Measurements from ENCODE around the gene LIMS2. TPM values are rescaled to one million over a fixed set of nuclear protein-coding genes. Genes with fewer than 3 reads are reported as not detected.

Gene LIMS2
- total RNA-seq, 1 experiment from 2014 or later = 8.9 TPM

DNA sequence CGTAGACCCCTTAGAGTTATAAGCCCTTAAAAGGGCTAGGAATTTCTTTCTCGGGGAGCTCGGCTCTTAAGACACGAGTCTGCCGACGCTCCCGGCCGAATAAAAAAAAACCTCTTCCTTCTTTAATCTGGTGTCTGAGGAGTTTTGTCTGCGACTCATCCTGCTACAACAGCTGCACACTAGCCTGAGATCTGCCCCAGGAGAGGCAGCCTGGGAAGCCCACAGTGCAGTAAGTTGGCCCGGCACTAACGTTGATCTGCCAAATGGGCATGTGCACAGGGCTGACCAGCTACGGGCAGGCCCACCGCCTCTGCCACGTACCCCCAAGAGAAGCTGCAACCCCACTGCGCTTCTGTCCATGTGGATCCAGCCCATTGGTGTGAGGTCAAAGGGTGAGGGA is 8.4 kb upstream of the LIMS2 start:
- TF ChIP-seq, protein P1, sequence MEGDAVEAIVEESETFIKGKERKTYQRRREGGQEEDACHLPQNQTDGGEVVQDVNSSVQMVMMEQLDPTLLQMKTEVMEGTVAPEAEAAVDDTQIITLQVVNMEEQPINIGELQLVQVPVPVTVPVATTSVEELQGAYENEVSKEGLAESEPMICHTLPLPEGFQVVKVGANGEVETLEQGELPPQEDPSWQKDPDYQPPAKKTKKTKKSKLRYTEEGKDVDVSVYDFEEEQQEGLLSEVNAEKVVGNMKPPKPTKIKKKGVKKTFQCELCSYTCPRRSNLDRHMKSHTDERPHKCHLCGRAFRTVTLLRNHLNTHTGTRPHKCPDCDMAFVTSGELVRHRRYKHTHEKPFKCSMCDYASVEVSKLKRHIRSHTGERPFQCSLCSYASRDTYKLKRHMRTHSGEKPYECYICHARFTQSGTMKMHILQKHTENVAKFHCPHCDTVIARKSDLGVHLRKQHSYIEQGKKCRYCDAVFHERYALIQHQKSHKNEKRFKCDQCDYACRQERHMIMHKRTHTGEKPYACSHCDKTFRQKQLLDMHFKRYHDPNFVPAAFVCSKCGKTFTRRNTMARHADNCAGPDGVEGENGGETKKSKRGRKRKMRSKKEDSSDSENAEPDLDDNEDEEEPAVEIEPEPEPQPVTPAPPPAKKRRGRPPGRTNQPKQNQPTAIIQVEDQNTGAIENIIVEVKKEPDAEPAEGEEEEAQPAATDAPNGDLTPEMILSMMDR (IDR thresholded peaks at IDR 0.05) = no peak
- TF ChIP-seq SIN3A (IDR thresholded peaks at IDR 0.05; ENCODE audit: borderline replicate concordance, insufficient read depth, low read depth, low read length) (no peak), POLR2AphosphoS5 (IDR thresholded peaks at IDR 0.05; ENCODE audit: low read depth, low read length) (no peak), TCF7L2 (IDR thresholded peaks at IDR 0.05; ENCODE audit: low read depth, low read length) (no peak)
- TF ChIP-seq, protein P2, sequence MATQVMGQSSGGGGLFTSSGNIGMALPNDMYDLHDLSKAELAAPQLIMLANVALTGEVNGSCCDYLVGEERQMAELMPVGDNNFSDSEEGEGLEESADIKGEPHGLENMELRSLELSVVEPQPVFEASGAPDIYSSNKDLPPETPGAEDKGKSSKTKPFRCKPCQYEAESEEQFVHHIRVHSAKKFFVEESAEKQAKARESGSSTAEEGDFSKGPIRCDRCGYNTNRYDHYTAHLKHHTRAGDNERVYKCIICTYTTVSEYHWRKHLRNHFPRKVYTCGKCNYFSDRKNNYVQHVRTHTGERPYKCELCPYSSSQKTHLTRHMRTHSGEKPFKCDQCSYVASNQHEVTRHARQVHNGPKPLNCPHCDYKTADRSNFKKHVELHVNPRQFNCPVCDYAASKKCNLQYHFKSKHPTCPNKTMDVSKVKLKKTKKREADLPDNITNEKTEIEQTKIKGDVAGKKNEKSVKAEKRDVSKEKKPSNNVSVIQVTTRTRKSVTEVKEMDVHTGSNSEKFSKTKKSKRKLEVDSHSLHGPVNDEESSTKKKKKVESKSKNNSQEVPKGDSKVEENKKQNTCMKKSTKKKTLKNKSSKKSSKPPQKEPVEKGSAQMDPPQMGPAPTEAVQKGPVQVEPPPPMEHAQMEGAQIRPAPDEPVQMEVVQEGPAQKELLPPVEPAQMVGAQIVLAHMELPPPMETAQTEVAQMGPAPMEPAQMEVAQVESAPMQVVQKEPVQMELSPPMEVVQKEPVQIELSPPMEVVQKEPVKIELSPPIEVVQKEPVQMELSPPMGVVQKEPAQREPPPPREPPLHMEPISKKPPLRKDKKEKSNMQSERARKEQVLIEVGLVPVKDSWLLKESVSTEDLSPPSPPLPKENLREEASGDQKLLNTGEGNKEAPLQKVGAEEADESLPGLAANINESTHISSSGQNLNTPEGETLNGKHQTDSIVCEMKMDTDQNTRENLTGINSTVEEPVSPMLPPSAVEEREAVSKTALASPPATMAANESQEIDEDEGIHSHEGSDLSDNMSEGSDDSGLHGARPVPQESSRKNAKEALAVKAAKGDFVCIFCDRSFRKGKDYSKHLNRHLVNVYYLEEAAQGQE (IDR thresholded peaks at IDR 0.05; ENCODE audit: insufficient read depth in 1 of 2, low read depth in 2 of 2, low read length in 1 of 2) = no peak
- Histone ChIP-seq H3K36me3 (ENCODE audit: control insufficient read depth, insufficient read depth, low read length) (no peaks in the 10 kb centered on the region), H3K9me3 (ENCODE audit: control insufficient read depth, insufficient read depth, low read depth, low read length) (peaks cover 5% of the 10 kb centered on the region; the same call in 1 of the 2 replicates), H3K27ac (ENCODE audit: low read length) (no peak overlapping the region), H3K4me3 (ENCODE audit: low read depth in 2 of 2, low read length in 2 of 2) (no peak overlapping the region), H3K4me1 (ENCODE audit: control insufficient read depth, insufficient read depth, low read length) (no peaks in the 10 kb centered on the region), H3K27me3 (ENCODE audit: control insufficient read depth, insufficient read depth, low read length) (no peaks in the 10 kb centered on the region)
- POLR2A ChIA-PET = no interaction called here
- intact Hi-C loops (cut with micrococcal nuclease; ENCODE audit: unreplicated experiment) (no loop called here), in situ Hi-C loops (cut with HindIII; ENCODE audit: low pct_unique_long_range_greater_than_20kb, low sequenced_read_pairs) (no loop called here)
- BruUV-seq (replicated peaks) = no TSS peak
- DNase-seq (ENCODE audit: low read depth, low spot score) = no peak
- ATAC-seq = no peak
- CTCF ChIA-PET = no interaction called here

DNA sequence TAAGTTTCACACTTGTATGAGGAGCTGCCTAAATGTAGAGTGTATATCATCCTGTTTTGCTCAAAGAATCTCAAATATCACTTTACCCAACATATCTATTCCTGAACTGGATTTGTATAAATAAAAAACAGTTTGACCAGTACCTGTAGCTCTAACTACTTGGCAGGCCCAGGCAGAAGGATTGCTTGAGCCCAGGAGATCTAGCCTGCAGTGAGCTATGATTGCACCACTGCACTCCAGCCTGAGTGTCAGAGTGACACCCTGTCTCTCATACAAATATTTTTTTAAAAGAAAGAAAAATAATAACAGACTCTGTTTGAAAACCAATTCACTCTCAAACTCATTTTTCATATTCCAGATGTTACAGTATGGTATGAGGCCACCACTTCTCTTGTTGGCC is 7.7 kb upstream of the LIMS2 start:
- no peak overlapping the region for H3K4me3 ChIP-seq (ENCODE audit: low read depth in 2 of 2, low read length in 2 of 2)
- no TSS peak for BruUV-seq (replicated peaks)
- in situ Hi-C loops (cut with HindIII; ENCODE audit: low pct_unique_long_range_greater_than_20kb, low sequenced_read_pairs) = no loop called here
- TF ChIP-seq, protein P1 (IDR thresholded peaks at IDR 0.05) = no peak
- no peak for TF ChIP-seq TCF7L2 (IDR thresholded peaks at IDR 0.05; ENCODE audit: low read depth, low read length)
- TF ChIP-seq SIN3A (IDR thresholded peaks at IDR 0.05; ENCODE audit: borderline replicate concordance, insufficient read depth, low read depth, low read length) = no peak
- TF ChIP-seq, protein P2 (IDR thresholded peaks at IDR 0.05; ENCODE audit: insufficient read depth in 1 of 2, low read depth in 2 of 2, low read length in 1 of 2) = no peak
- TF ChIP-seq POLR2AphosphoS5 (IDR thresholded peaks at IDR 0.05; ENCODE audit: low read depth, low read length) = no peak
- H3K27me3 ChIP-seq (ENCODE audit: control insufficient read depth, insufficient read depth, low read length) = no peaks in the 10 kb centered on the region
- no peak overlapping the region for H3K27ac ChIP-seq (ENCODE audit: low read length)
- H3K4me1 ChIP-seq (ENCODE audit: control insufficient read depth, insufficient read depth, low read length) = no peaks in the 10 kb centered on the region
- H3K36me3 ChIP-seq (ENCODE audit: control insufficient read depth, insufficient read depth, low read length) = no peaks in the 10 kb centered on the region
- ATAC-seq (no peak), DNase-seq (ENCODE audit: low read depth, low spot score) (no peak)
- intact Hi-C loops (cut with micrococcal nuclease; ENCODE audit: unreplicated experiment) = no loop called here
- no peaks in the 10 kb centered on the region for H3K9me3 ChIP-seq (ENCODE audit: control insufficient read depth, insufficient read depth, low read depth, low read length)
- CTCF ChIA-PET = no interaction called here
- POLR2A ChIA-PET = no interaction called here

Data from Panc1 (cell line).